ENCODE data around the gene FOXO3. TPM values are rescaled to one million over a fixed set of nuclear protein-coding genes. Genes with fewer than 3 reads are reported as not detected.

FOXO3 gene
- total RNA-seq, 4 donors from 2014 or later: 110 to 176 (median 139) TPM

DNA sequence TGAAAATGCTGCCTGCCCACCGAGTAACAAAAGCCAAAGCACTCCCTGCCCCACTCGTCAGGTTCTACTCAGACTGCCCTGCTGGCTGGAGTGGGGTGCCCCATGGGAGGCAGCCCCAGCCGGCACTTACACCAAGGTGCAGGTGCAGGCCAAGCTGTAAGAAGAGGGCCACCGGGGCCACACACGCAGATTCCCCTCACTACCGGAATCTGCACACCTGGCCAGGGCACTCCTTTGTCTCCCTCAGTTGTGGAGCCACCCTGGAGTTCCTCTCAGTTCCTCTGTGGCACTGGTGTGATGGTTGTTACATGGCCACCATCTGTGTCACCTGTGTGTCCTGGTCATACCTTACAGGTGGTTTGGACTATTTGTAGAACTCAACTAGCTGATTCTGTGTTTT lies 112.4 kb downstream of the FOXO3 start:
- intact Hi-C loops (cut with DNase I; ENCODE audit: low total_unique reads): no loop called here
- TF ChIP-seq, protein P1, sequence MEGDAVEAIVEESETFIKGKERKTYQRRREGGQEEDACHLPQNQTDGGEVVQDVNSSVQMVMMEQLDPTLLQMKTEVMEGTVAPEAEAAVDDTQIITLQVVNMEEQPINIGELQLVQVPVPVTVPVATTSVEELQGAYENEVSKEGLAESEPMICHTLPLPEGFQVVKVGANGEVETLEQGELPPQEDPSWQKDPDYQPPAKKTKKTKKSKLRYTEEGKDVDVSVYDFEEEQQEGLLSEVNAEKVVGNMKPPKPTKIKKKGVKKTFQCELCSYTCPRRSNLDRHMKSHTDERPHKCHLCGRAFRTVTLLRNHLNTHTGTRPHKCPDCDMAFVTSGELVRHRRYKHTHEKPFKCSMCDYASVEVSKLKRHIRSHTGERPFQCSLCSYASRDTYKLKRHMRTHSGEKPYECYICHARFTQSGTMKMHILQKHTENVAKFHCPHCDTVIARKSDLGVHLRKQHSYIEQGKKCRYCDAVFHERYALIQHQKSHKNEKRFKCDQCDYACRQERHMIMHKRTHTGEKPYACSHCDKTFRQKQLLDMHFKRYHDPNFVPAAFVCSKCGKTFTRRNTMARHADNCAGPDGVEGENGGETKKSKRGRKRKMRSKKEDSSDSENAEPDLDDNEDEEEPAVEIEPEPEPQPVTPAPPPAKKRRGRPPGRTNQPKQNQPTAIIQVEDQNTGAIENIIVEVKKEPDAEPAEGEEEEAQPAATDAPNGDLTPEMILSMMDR (IDR thresholded peaks at IDR 0.05): no peak
- TF ChIP-seq POLR2A (IDR thresholded peaks at IDR 0.05): no peak
- H3K4me3 ChIP-seq (ENCODE audit: low read depth, poor library complexity, severe bottlenecking): no peak overlapping the region
- DNase-seq (ENCODE audit: low spot score in 2 of 2): no peak
- WGBS, 2 donors: 91 to 92% methylated on average over 6 of the region's 6 CpGs

DNA sequence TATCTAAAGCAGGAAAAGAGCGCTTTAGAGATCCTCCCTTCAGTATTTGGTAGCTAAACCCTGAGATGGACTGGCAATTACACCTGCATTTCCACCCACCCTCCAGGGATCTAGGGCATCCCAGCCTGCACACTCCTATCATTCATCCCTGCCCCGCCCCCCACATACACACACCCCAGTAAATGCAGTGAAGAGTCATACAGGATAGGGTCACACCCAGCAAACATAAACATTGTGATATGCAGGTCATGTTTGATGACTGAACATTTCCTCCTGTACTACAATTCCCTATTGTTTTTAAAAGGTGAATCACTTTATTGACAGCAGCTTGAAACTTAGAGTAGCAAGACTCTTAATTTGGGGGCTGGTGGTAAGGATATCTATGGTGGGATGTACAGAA lies 112.9 kb downstream of the FOXO3 start:
- TF ChIP-seq POLR2A (IDR thresholded peaks at IDR 0.05): no peak
- TF ChIP-seq, protein P1 (IDR thresholded peaks at IDR 0.05): no peak
- no peak for DNase-seq (ENCODE audit: low spot score in 2 of 2)
- WGBS, 2 donors: 43 to 70% methylated on average over 2 of the region's 2 CpGs
- intact Hi-C loops (cut with DNase I; ENCODE audit: low total_unique reads): no loop called here
- no peak overlapping the region for H3K4me3 ChIP-seq (ENCODE audit: low read depth, poor library complexity, severe bottlenecking)

- WGBS, 2 donors: 61 to 72% methylated on average over 3 of the region's 3 CpGs
- no peak overlapping the region for H3K4me3 ChIP-seq (ENCODE audit: low read depth, poor library complexity, severe bottlenecking)
- intact Hi-C loops (cut with DNase I; ENCODE audit: low total_unique reads): no loop called here
- no peak for DNase-seq (ENCODE audit: low spot score in 2 of 2)
- no peak for TF ChIP-seq POLR2A (IDR thresholded peaks at IDR 0.05)
- TF ChIP-seq, protein P1 (IDR thresholded peaks at IDR 0.05): no peak
Observed at GRCh38 chr6:108675226-108676200, 114.8 kb downstream of the FOXO3 start.

GRCh38 chr6:108676555-108676954 lies 115.8 kb downstream of the FOXO3 start:
- H3K4me3 ChIP-seq (ENCODE audit: low read depth, poor library complexity, severe bottlenecking): no peak overlapping the region
- 88 to 89% methylated on average over 3 of the region's 3 CpGs for WGBS, 2 donors
- no peak for TF ChIP-seq POLR2A (IDR thresholded peaks at IDR 0.05)
- TF ChIP-seq, protein P1 (IDR thresholded peaks at IDR 0.05): no peak
- intact Hi-C loops (cut with DNase I; ENCODE audit: low total_unique reads): no loop called here
- DNase-seq (ENCODE audit: low spot score in 2 of 2): no peak

DNA sequence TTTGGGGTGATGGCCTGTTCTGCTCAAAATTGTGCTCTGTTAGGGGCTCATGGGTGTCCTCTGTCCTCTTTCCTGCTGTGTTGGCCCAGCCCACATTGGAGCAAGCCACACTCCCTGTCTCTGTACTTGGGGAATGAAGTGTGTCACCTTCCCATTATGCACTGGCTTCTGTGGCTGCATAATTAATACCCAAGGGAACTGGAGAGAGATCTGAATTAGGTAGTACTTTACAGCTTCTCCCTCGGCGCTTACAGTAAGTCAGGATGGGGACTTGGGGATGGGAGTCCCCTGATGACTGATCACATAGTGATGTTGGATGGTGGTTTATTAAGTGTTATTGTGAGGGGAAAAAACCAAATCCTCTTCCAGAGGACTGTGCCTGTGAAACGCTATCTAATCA lies 116.6 kb downstream of the FOXO3 start:
- WGBS, 2 donors: 91 to 93% methylated on average over 3 of the region's 3 CpGs
- no peak overlapping the region for H3K4me3 ChIP-seq (ENCODE audit: low read depth, poor library complexity, severe bottlenecking)
- intact Hi-C loops (cut with DNase I; ENCODE audit: low total_unique reads): no loop called here
- no peak for DNase-seq (ENCODE audit: low spot score in 2 of 2)
- TF ChIP-seq, protein P1 (IDR thresholded peaks at IDR 0.05): no peak
- TF ChIP-seq POLR2A (IDR thresholded peaks at IDR 0.05): no peak

All from lower leg skin (tissue), 4 donors.